Stimulated activated CD8-positive, alpha-beta memory T cell treated with anti-CD3 and anti-CD28 coated beads, Interleukin-15, amount 100 ng/mL, for 48 hours (primary cell): Measurements from ENCODE around the gene CMC2.

Experiments used
- DNase-seq, 2 donors: peaks; one replicate each; pipeline ENCODE4 v3.0.0-alpha.2; 2020; ENCODE audit warnings: low read depth in 2 of 2

CMC2 gene

GRCh38 chr16:81003064-81003463 lies 3.6 kb downstream of the CMC2 start:
- DNase-seq: no peak

GRCh38 chr16:81001330-81001729 lies 5.4 kb downstream of the CMC2 start:
- DNase-seq: no peak

- no peak for DNase-seq
These were observed 5.8 kb downstream of the CMC2 start for GRCh38 chr16:81000873-81001272.

GRCh38 chr16:80997964-80998620 lies 8.6 kb downstream of the CMC2 start:
- DNase-seq: no peak

GRCh38 chr16:80997139-80997798 lies 9.4 kb downstream of the CMC2 start:
- no peak for DNase-seq

- DNase-seq: no peak
These were observed 10.0 kb downstream of the CMC2 start for GRCh38 chr16:80996688-80997138.

GRCh38 chr16:80994451-80994850 lies 12.2 kb downstream of the CMC2 start:
- no peak for DNase-seq

GRCh38 chr16:80993834-80994233 lies 12.9 kb downstream of the CMC2 start:
- DNase-seq: no peak

GRCh38 chr16:80993307-80993706 lies 13.4 kb downstream of the CMC2 start:
- DNase-seq: no peak

- no peak for DNase-seq
These were observed 13.9 kb downstream of the CMC2 start for GRCh38 chr16:80992676-80993293.

GRCh38 chr16:80991792-80992430 lies 14.8 kb downstream of the CMC2 start:
- no peak for DNase-seq

GRCh38 chr16:80990978-80991377 lies 15.7 kb downstream of the CMC2 start:
- DNase-seq: no peak

- no peak for DNase-seq
These were observed 16.1 kb downstream of the CMC2 start for GRCh38 chr16:80990577-80990976.

GRCh38 chr16:80989801-80990200 lies 16.9 kb downstream of the CMC2 start:
- no peak for DNase-seq

- no peak for DNase-seq
These were observed 17.9 kb downstream of the CMC2 start for GRCh38 chr16:80988756-80989155.

- no peak for DNase-seq
These were observed 20.1 kb downstream of the CMC2 start for GRCh38 chr16:80986557-80986956.

GRCh38 chr16:80985611-80986010 lies 21.1 kb downstream of the CMC2 start:
- no peak for DNase-seq

- DNase-seq: no peak
These were observed 22.4 kb downstream of the CMC2 start for GRCh38 chr16:80984124-80984892.

GRCh38 chr16:80982646-80983045 lies 24.0 kb downstream of the CMC2 start:
- no peak for DNase-seq

- no peak for DNase-seq
These were observed 25.6 kb downstream of the CMC2 start for GRCh38 chr16:80981103-80981502.

- no peak for DNase-seq
These were observed 29.7 kb downstream of the CMC2 start for GRCh38 chr16:80976946-80977345.
